PC-3 (cell line): Measurements from ENCODE around the gene KDM7A. TPM values are rescaled to one million over a fixed set of nuclear protein-coding genes. Genes with fewer than 3 reads are reported as not detected.

Source experiments
- ATAC-seq: fragments of 200-7000 bp; cut with Tn5 transposase; 2 replicates; pipeline ENCODE4 v1.9.1; 2020; ENCODE audit warnings: mild to moderate bottlenecking, moderate library complexity
- BruUV-seq: library from RNA; stranded (reverse); fragments of 400-500 nt; replicated peaks from 2 replicates; lab custom pipeline; 2021; lab: Mats Ljungman, UMichigan
- CTCF ChIA-PET: fragments of 300-600 bp; sonication (Branson Sonifier 250); formaldehyde crosslinking; loops from one replicate; lab custom pipeline; 2022; ENCODE audit warnings: antibody characterized with exemption; lab: Charles Lee
- POLR2A ChIA-PET: fragments of 300-600 bp; sonication (Branson Sonifier 250); formaldehyde crosslinking; loops from one replicate; lab custom pipeline; 2022; ENCODE audit warnings: antibody characterized with exemption; ENCODE audit not compliant: unreplicated experiment; lab: Charles Lee
- DNase-seq: peaks from one replicate; pipeline ENCODE4 v3.0.0-alpha.2; 2015
- H2AFZ ChIP-seq: fragments of 300-600 bp; sonication (generic); 2 replicates; pipeline ENCODE4 v1.6.0; 2016; ENCODE audit warnings: antibody characterized with exemption, low read length
- H3F3A ChIP-seq: fragments of 300-600 bp; sonication (generic); one replicate; pipeline ENCODE4 v1.6.0; 2017; ENCODE audit warnings: antibody characterized with exemption, low read length, control low read depth, mild to moderate bottlenecking; ENCODE audit not compliant: unreplicated experiment
- H3K27ac ChIP-seq: fragments of 300-600 bp; sonication (generic); 2 replicates; pipeline ENCODE4 v1.5.1; 2016; ENCODE audit warnings: mild to moderate bottlenecking, low read length
- H3K27me3 ChIP-seq: fragments of 300-600 bp; sonication (generic); 2 replicates; pipeline ENCODE4 v1.6.1; 2016; ENCODE audit warnings: low read length, mixed read lengths
- H3K36me3 ChIP-seq: fragments of 300-600 bp; sonication (generic); 2 replicates; pipeline ENCODE4 v1.6.1; 2016; ENCODE audit warnings: low read depth, mixed run types, low read length, mixed read lengths
- H3K4me1 ChIP-seq: fragments of 300-600 bp; sonication (generic); 2 replicates; pipeline ENCODE4 v1.5.1; 2016; ENCODE audit warnings: low read length; ENCODE audit not compliant: insufficient read depth
- H3K4me2 ChIP-seq: fragments of 300-600 bp; sonication (generic); 2 replicates; pipeline ENCODE4 v1.6.0; 2016; ENCODE audit warnings: low read length
- H3K4me3 ChIP-seq: fragments of 300-600 bp; sonication (generic); 2 replicates; pipeline ENCODE4 v1.5.1; 2016; ENCODE audit warnings: mild to moderate bottlenecking, low read length, mixed read lengths
- H3K79me2 ChIP-seq: fragments of 300-600 bp; sonication (generic); 2 replicates; pipeline ENCODE4 v1.6.1; 2017; ENCODE audit warnings: low read length, mixed read lengths
- H3K9ac ChIP-seq: fragments of 300-600 bp; sonication (generic); 2 replicates; pipeline ENCODE4 v1.6.0; 2016; ENCODE audit warnings: mild to moderate bottlenecking, low read length
- H3K9me2 ChIP-seq: fragments of 300-600 bp; sonication (generic); replicated peaks from 2 replicates; pipeline ENCODE4 v1.6.1; 2016; ENCODE audit warnings: mixed run types, low read length, mixed read lengths
- H3K9me3 ChIP-seq: fragments of 300-600 bp; sonication (generic); 2 replicates; pipeline ENCODE4 v1.6.1; 2016; ENCODE audit warnings: low read length, mixed read lengths
- H4K20me1 ChIP-seq: fragments of 300-600 bp; sonication (generic); 2 replicates; pipeline ENCODE4 v1.6.1; 2016; ENCODE audit warnings: low read length, mixed read lengths
- EZH2 ChIP-seq: fragments of 300-600 bp; sonication (generic); IDR thresholded peaks from one replicate; pipeline ENCODE4 v1.6.1; 2017; ENCODE audit warnings: antibody characterized with exemption, mild to moderate bottlenecking, low read length; ENCODE audit not compliant: unreplicated experiment
- EZH2phosphoT487 ChIP-seq: fragments of 300-600 bp; sonication (generic); IDR thresholded peaks from 2 replicates; pipeline ENCODE4 v1.6.1; 2018; ENCODE audit warnings: mild to moderate bottlenecking, antibody characterized with exemption, low read length, borderline replicate concordance
- intact Hi-C: fragments of 100-400 bp; cut with micrococcal nuclease; formaldehyde crosslinking; loops from 2 replicates; pipeline ENCODE4 v1.9.0; 2023
- total RNA-seq: library from RNA; depleted of rRNA; stranded (reverse); fragments of >200 nt; gene quantifications from 2 replicates; pipeline ENCODE4 v1.2.3, GENCODE V29; 2014
- TF ChIP-seq, protein P1 (sequence below): fragments of 300-600 bp; sonication (generic); conservative IDR thresholded peaks from 2 replicates; pipeline ENCODE4 v1.5.1; 2017; ENCODE audit warnings: antibody characterized with exemption, low read depth, mild to moderate bottlenecking, low read length

KDM7A gene
- total RNA-seq, 1 experiment from 2014 or later = 2.8 TPM

GRCh38 chr7:140174217-140174616 is 2.6 kb downstream of the KDM7A start:
- Histone ChIP-seq H3F3A (no peaks in the 10 kb centered on the region), H3K27me3 (no peaks in the 10 kb centered on the region), H3K4me2 (no peak overlapping the region), H3K9me3 (no peaks in the 10 kb centered on the region), H3K4me3 (no peak overlapping the region), H3K9ac (no peak overlapping the region), H3K4me1 (peaks cover 5% of the 10 kb centered on the region; the same call in 1 of the 2 replicates), H3K36me3 (no peaks in the 10 kb centered on the region), H3K9me2 (no peaks in the 10 kb centered on the region), H3K27ac (no peak overlapping the region), H4K20me1 (no peaks in the 10 kb centered on the region), H3K79me2 (peaks cover 7% of the 10 kb centered on the region; the same call in 1 of the 2 replicates), H2AFZ (no peak overlapping the region)
- ChIA-PET CTCF (interaction anchor here (0.6 kb wide), 1 partner anchor 157 kb away, joined by 3 read pairs; no protein-coding TSS in a partner anchor), POLR2A (no interaction called here)
- TF ChIP-seq, protein P1, sequence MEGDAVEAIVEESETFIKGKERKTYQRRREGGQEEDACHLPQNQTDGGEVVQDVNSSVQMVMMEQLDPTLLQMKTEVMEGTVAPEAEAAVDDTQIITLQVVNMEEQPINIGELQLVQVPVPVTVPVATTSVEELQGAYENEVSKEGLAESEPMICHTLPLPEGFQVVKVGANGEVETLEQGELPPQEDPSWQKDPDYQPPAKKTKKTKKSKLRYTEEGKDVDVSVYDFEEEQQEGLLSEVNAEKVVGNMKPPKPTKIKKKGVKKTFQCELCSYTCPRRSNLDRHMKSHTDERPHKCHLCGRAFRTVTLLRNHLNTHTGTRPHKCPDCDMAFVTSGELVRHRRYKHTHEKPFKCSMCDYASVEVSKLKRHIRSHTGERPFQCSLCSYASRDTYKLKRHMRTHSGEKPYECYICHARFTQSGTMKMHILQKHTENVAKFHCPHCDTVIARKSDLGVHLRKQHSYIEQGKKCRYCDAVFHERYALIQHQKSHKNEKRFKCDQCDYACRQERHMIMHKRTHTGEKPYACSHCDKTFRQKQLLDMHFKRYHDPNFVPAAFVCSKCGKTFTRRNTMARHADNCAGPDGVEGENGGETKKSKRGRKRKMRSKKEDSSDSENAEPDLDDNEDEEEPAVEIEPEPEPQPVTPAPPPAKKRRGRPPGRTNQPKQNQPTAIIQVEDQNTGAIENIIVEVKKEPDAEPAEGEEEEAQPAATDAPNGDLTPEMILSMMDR = no peak
- TF ChIP-seq EZH2phosphoT487 = no peak
- no peak for TF ChIP-seq EZH2
- ATAC-seq = no peak
- intact Hi-C loops = loop anchor here (2.0 kb wide), 1 partner anchor 115 kb away; no protein-coding TSS in a partner anchor
- no peak for DNase-seq
- BruUV-seq = no TSS peak

DNA sequence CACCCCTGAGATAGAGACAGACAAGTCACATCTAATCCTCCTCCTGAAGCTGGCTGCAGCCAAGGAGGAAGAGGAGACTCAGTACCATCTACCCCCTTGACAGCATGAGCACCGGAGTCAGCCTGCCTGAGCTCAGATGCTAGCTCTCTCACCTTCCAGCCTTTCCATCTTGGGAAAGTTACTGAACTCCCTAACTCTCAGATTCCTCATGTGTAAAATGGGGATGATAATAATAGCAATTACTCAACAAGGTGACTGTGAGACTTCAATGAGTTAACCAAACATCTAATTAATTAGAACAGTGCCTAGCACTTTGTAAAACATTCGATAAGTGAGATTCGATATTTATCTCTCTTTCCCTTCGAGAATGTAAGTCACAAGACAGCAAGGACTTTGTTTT is 6.4 kb downstream of the KDM7A start:
- H3K79me2 ChIP-seq = peaks cover 11% of the 10 kb centered on the region; the same call in 1 of the 2 replicates

DNA sequence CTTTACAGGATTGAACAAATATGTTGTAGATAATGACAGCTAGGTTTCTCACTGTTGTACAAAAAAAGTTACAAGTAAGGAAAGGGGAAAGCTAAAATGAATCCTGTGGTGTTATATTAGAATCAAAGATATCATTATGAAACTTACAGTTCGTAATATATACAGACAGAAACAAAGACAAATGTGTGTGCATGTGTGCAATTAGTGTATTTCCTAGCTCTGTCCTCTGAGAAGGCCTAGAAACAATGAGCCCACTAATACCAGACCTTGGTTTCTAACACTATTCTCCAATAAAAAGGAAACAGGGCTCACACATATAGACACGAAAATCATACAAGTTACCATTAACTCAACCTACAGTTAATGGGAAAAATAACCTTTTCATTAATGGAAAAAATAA is 8.0 kb downstream of the KDM7A start:
- H3K4me2 ChIP-seq = no peak overlapping the region
- DNase-seq (no peak), ATAC-seq (no peak)
- H2AFZ ChIP-seq = no peak overlapping the region
- no peaks in the 10 kb centered on the region for H3K9me2 ChIP-seq
- H3K9me3 ChIP-seq = no peaks in the 10 kb centered on the region
- CTCF ChIA-PET = no interaction called here
- peaks cover 11% of the 10 kb centered on the region; the same call in 1 of the 2 replicates for H3K79me2 ChIP-seq
- no TSS peak for BruUV-seq
- no peaks in the 10 kb centered on the region for H3K27me3 ChIP-seq
- intact Hi-C loops = no loop called here
- no peaks in the 10 kb centered on the region for H3K36me3 ChIP-seq
- POLR2A ChIA-PET = interaction anchor here (0.6 kb wide), 1 partner anchor 52 kb away, joined by 10 read pairs; no protein-coding TSS in a partner anchor
- 0 out of 2 replicates have a peak, but pooled peaks cover 9% of the 10 kb centered on the region for H3K4me1 ChIP-seq
- no peaks in the 10 kb centered on the region for H4K20me1 ChIP-seq
- no peak overlapping the region for H3K4me3 ChIP-seq
- no peak for TF ChIP-seq EZH2
- TF ChIP-seq, protein P1 = no peak
- no peak for TF ChIP-seq EZH2phosphoT487
- H3F3A ChIP-seq = no peaks in the 10 kb centered on the region
- H3K9ac ChIP-seq = no peak overlapping the region
- H3K27ac ChIP-seq = no peak overlapping the region

More for the DNA sequence above, 6.4 kb downstream of the KDM7A start:
- Histone ChIP-seq H3K4me1 (0 out of 2 replicates have a peak, but pooled peaks cover 4% of the 10 kb centered on the region), H3K4me3 (no peak overlapping the region), H3K36me3 (no peaks in the 10 kb centered on the region), H3K4me2 (no peak overlapping the region), H3K9me3 (no peaks in the 10 kb centered on the region), H3F3A (no peaks in the 10 kb centered on the region), H3K9ac (no peak overlapping the region), H3K9me2 (no peaks in the 10 kb centered on the region), H2AFZ (no peak overlapping the region), H4K20me1 (no peaks in the 10 kb centered on the region), H3K27me3 (no peaks in the 10 kb centered on the region), H3K27ac (no peak overlapping the region)
- intact Hi-C loops = no loop called here
- no TSS peak for BruUV-seq
- ATAC-seq = no peak
- ChIA-PET CTCF (no interaction called here), POLR2A (no interaction called here)
- TF ChIP-seq EZH2phosphoT487 = no peak
- no peak for TF ChIP-seq EZH2
- TF ChIP-seq, protein P1 = no peak
- DNase-seq = no peak
